Stimulated activated CD4-positive, alpha-beta T cell treated with anti-CD3 and anti-CD28 coated beads, Interleukin-1b, Interleukin-23, amount 100 ng/mL, for 24 hours (primary cell): Measurements from ENCODE around the gene BEAN1.

Experiments
- DNase-seq, 4 experiments: peaks; one replicate each; pipeline ENCODE4 v3.0.0-alpha.2; 2020; ENCODE audit warnings: low read depth in 4 of 4, low spot score in 1 of 4

The BEAN1 gene

GRCh38 chr16:66395806-66396555, 31.1 kb upstream of the BEAN1 start:
- no peak for DNase-seq

GRCh38 chr16:66397736-66398433, 29.2 kb upstream of the BEAN1 start:
- no peak for DNase-seq

GRCh38 chr16:66399031-66399430, 28.1 kb upstream of the BEAN1 start:
- no peak for DNase-seq

- DNase-seq: no peak
Observed at GRCh38 chr16:66399930-66400329, 27.2 kb upstream of the BEAN1 start.

GRCh38 chr16:66400503-66401380, 26.4 kb upstream of the BEAN1 start:
- DNase-seq: no peak

- no peak for DNase-seq
Observed at GRCh38 chr16:66401610-66402009, 25.5 kb upstream of the BEAN1 start.

- no peak for DNase-seq
Observed at GRCh38 chr16:66402166-66402565, 24.9 kb upstream of the BEAN1 start.

GRCh38 chr16:66402591-66403230, 24.4 kb upstream of the BEAN1 start:
- no peak for DNase-seq

GRCh38 chr16:66403531-66404145, 23.5 kb upstream of the BEAN1 start:
- DNase-seq: no peak

- DNase-seq: no peak
Observed at GRCh38 chr16:66405057-66405783, 21.9 kb upstream of the BEAN1 start.

- DNase-seq: peak; percentile 80 to 94 (median 86)
Observed at GRCh38 chr16:66406534-66407221, 20.4 kb upstream of the BEAN1 start.

- DNase-seq: no peak
Observed at GRCh38 chr16:66408163-66409048, 18.7 kb upstream of the BEAN1 start.

GRCh38 chr16:66409156-66409555, 17.9 kb upstream of the BEAN1 start:
- no peak for DNase-seq

- DNase-seq: no peak
Observed at GRCh38 chr16:66412182-66412581, 14.9 kb upstream of the BEAN1 start.

- no peak for DNase-seq
Observed at GRCh38 chr16:66414891-66415290, 12.2 kb upstream of the BEAN1 start.

- no peak for DNase-seq
Observed at GRCh38 chr16:66416136-66416535, 11.0 kb upstream of the BEAN1 start.

GRCh38 chr16:66416939-66417700, 10.0 kb upstream of the BEAN1 start:
- DNase-seq: no peak
